ENCODE results near the gene RASD1.

- no peak for TF ChIP-seq CTCF (conservative IDR thresholded peaks at IDR 0.05 in 1 of 2, IDR thresholded peaks at IDR 0.05 in 1 of 2; ENCODE audit: extremely low read depth in 1 of 2, insufficient read depth in 1 of 2, low read depth in 1 of 2, low read length in 2 of 2)
- TF ChIP-seq EZH2 (IDR thresholded peaks at IDR 0.05; ENCODE audit: borderline replicate concordance, low read length), result no peak
Measured at GRCh38 chr17:17520599-17521232, 24.5 kb upstream of the RASD1 start.

Data from mammary epithelial cell (primary cell).